Measurements from ENCODE around the gene TH.

DNA sequence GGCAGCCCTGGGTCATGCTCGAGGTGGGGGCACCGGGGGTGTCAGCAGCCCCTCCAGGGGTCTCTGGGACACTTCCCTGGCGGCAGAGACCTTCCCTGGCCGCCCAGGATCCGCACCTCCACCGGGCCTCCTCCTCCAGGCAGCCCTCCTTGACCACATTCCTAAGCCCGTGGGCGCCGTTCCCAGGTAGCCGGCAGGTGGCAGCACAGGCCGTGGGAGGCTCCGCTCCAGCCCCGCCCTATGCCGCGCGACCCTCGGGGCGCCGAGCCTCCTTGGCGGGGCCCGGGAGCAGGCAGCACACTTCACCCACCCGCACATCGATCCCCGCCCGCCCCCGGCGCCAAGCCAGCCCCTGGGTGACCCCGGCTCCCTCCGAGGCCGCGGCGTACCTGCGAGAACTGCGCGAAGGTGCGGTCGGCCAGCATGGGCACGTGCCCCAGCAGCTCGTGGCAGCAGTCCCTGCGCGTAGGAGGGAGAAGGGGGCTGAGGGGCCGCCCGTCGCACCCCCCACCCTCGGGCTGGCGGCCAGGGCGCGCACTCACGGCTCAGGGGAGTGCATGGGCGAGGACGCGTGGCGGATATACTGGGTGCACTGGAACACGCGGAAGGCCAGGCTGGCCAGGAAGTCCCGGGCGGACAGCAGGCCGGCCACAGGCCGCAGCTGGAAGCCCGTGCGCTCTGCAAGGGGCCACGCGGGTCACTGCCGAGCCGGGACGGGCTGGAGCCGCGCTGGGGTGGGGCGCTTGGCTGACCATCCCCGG lies 5.3 kb downstream of the TH start:
- TF ChIP-seq, protein P1, sequence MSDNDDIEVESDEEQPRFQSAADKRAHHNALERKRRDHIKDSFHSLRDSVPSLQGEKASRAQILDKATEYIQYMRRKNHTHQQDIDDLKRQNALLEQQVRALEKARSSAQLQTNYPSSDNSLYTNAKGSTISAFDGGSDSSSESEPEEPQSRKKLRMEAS (IDR thresholded peaks at IDR 0.05; ENCODE audit: low read depth, low read length) = no peak
- TF ChIP-seq CTCF (IDR thresholded peaks at IDR 0.05; ENCODE audit: low read depth, low read length) = peak; percentile 30

Measured in NB4 (cell line).